Right cardiac atrium (tissue), 5 donors: ENCODE measurements around the gene RPUSD3. TPM values are rescaled to one million over a fixed set of nuclear protein-coding genes. Genes with fewer than 3 reads are reported as not detected.
"Not testable (repeated sequence)": the region's sequence is repeated elsewhere in the genome, so short reads cannot be mapped to it uniquely, and the experiment has no call there.

Experiments used
- ATAC-seq, 2 donors: fragments of 200-7000 bp; cut with Tn5 transposase; one replicate each; pipeline versions ENCODE4 v1.8.0 to v1.9.1; 2020; ENCODE audit warnings: moderate library complexity in 2 of 2, mild to moderate bottlenecking in 1 of 2
- DNase-seq, 3 donors: peaks; one replicate each; pipeline ENCODE4 v3.0.0-alpha.2; 2020
- H3K27ac ChIP-seq: one replicate; pipeline ENCODE4 v1.5.1; 2013; ENCODE audit warnings: mild to moderate bottlenecking, low read length, control low read depth, moderate library complexity
- H3K27me3 ChIP-seq: one replicate; pipeline ENCODE4 v1.6.1; 2013; ENCODE audit not compliant: control insufficient read depth, insufficient read depth
- H3K4me1 ChIP-seq: one replicate; pipeline ENCODE4 v1.6.1; 2013; ENCODE audit warnings: low read length; ENCODE audit not compliant: control insufficient read depth, insufficient read depth
- H3K4me3 ChIP-seq: one replicate; pipeline ENCODE4 v1.5.1; 2013; ENCODE audit warnings: low read length, control low read depth
- H3K9me3 ChIP-seq: one replicate; pipeline ENCODE4 v1.6.1; 2013; ENCODE audit warnings: low read length; ENCODE audit not compliant: control insufficient read depth
- WGBS: extraction: QIAGEN DNeasy Blood & Tissue Kit; methylation state at CpG from one replicate; pipeline ENCODE4 v1.1.7; 2013; 5-methylcytosine and 5-hydroxymethylcytosine counted together
- intact Hi-C, 4 donors: fragments of 100-400 bp; cut with DNase I; formaldehyde crosslinking; loops; one replicate each; pipeline versions ENCODE4 v1.11.0 to v1.14.0; 2022 to 2023
- polyA plus RNA-seq: library from polyadenylated mRNA; stranded (reverse); fragments of 200-250 nt; gene quantifications from one replicate; pipeline ENCODE4 v1.2.3, GENCODE V29; 2013
- total RNA-seq, 4 donors: library from RNA; stranded (reverse); fragmentation: NEBNext Ultra II Directional; extraction: Animal tissue kit (Norgen Biotek cat#: 25700); gene quantifications; one replicate each; pipeline ENCODE4 v1.2.1, GENCODE V29; 2021
- donor health status: healthy with polysubstance abuse.
- donor health status: DM: no; HTN: yes; CAD: no.
- donor health status: DM: no; HTN: no; CAD: no.
- donor health status: DM: no; HTN: yes; CAD: no; lungs with severe emphysema.
- donor health status: DM: yes; HTN: yes; CAD: no.

RPUSD3 gene
- total and polyA plus RNA-seq, 5 donors, result 31.2 to 43.3 (median 37.7) TPM

DNA sequence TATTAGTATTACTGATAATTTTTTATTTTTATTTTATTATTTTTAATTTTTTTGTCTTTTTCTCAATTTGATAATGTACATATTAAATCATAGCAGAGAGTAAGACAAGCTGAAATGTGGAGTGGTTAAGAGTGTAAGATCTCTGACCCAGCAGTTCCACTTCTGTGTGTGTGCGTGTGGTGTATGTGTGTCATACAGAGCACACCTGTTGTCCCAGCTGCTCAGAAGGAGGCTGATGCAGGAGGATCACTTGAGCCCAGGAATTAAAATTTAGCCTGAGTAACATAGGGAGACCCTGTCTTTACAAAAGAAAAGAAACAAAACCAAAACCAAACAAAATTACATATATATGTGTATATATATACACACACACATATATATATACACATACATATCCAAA lies 37.6 kb upstream of the RPUSD3 start:
- no peaks in the 10 kb centered on the region for H3K4me1 ChIP-seq
- ATAC-seq (no peak), DNase-seq (no peak)
- H3K27ac ChIP-seq, result no peak overlapping the region
- WGBS, result 90% methylated on average over 1 of the region's 1 CpG
- H3K4me3 ChIP-seq, result no peak overlapping the region
- H3K9me3 ChIP-seq, result no peaks in the 10 kb centered on the region
- H3K27me3 ChIP-seq, result no peaks in the 10 kb centered on the region
- intact Hi-C loops, result no loop called here

DNA sequence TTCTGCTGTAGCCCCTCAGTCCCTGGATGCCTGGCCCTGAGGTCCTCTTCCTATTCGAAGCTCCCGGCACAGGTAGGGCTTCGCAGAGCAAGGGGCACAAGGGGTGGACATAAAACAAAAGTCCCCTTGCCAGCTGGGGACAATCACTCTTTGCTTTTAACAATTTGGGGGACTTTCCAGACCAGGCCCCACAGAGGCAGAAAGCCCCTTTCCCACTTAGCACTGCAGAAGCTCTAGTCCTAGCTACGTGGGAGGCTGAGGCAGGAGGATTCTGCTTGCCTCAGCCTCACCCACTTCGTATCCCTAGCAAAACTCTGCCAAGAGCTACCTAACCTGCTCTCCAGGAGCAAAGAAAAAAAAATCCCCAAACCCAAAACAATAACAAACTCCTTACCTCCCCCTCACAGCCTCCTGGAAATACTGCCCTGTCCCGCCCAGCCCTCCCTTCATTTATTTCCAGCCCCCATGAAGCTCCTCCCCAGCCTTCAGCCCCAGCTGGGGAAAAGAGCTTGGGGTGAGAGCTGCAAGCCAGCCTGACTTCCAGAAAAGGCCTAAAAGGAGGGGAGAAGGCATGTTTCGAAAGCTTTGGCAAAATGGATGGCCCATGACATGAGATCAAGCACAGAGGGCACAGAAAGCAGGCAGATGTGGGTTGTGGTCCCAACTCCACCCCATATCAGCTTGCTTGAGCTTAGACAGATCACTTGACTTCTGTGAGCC lies 36.2 kb upstream of the RPUSD3 start, which contains the start of gene CIDEC:
Gene CIDEC (minus strand): TSS at position 424 of the 720 bp plus-strand sequence. CDS start 1,767 bp downstream, outside the sequence.
- DNase-seq, result no peak
- no peak for ATAC-seq
- no peak within 1 kb of the TSS for H3K4me3 ChIP-seq
- intact Hi-C loops, result no loop called here
- H3K27ac ChIP-seq, result no peak within 1 kb of the TSS
- H3K27me3 ChIP-seq, result no peaks in the 10 kb centered on the region
- 85% methylated on average over 7 of the region's 7 CpGs for WGBS
- no peaks in the 10 kb centered on the region for H3K9me3 ChIP-seq
- no peaks in the 10 kb centered on the region for H3K4me1 ChIP-seq

DNA sequence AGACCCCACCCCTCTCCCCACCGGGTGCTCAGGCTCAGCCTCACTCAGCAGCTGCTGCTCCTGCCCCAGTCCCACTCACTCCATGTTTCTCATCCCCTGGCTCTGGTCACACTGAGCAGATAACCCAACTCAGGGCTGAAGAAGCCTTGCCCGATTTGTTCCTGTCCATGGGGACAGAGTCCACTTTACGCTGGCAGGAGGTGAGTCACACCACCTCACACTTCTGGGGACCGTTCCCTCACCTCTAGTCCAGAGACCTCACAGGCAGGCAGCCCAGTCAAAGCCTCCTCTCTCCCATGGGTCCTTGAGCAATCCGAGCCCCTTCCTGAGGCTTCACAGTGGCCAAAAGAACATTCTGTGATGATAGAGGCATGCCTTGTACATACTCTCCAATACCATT lies 34.9 kb upstream of the RPUSD3 start:
- 69% methylated on average over 5 of the region's 5 CpGs for WGBS
- intact Hi-C loops, result no loop called here
- Histone ChIP-seq H3K27me3 (no peaks in the 10 kb centered on the region), H3K9me3 (no peaks in the 10 kb centered on the region), H3K27ac (no peak overlapping the region), H3K4me3 (no peak overlapping the region), H3K4me1 (no peaks in the 10 kb centered on the region)
- DNase-seq (no peak), ATAC-seq (no peak)

DNA sequence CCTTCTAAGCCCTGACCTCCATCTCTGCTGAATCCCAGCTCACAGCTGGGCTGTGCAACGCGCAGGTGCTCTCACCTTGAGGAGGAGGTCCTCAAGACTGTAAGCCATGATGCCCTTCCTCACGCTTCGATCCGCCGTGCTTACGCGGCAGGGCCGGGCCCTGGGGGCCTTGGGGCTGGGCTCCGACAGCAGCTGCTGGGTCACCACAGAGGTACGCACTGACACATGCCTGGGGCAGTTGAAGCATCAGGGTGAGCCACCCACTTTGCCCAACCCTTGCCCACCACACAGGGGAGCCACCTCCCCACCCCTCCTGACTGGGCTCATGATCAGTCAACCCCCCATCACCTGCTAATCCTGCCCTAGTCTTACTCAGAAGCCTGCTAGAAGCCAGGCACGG lies 33.2 kb upstream of the RPUSD3 start:
- peak in 1 of 2 donors; percentile 11 for ATAC-seq
- DNase-seq, result no peak
- Histone ChIP-seq H3K27ac (no peak overlapping the region), H3K27me3 (no peaks in the 10 kb centered on the region), H3K4me1 (no peaks in the 10 kb centered on the region), H3K4me3 (no peak overlapping the region), H3K9me3 (no peaks in the 10 kb centered on the region)
- 86% methylated on average over 12 of the region's 12 CpGs for WGBS
- intact Hi-C loops, result no loop called here

DNA sequence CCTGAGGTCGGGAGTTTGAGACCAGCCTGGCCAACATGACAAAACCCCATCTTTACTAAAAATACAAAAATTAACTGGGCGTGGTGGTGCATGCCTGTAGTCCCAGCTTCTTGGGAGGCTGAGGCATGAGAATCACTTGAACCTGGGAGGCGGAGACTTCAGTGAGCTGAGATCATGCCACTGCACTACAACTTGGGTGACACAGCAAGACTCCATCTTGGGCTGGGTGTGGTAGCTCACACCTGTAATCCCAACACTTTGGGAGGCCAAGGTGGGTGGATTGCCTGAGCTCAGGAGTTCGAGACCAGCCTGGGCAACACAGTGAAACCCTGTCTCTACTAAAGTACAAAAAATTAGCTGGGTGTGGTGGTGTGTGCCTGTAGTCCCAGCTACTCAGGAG lies 32.4 kb upstream of the RPUSD3 start:
- H3K27ac ChIP-seq, H3K27me3 ChIP-seq, H3K4me1 ChIP-seq, H3K4me3 ChIP-seq, ATAC-seq, H3K9me3 ChIP-seq, intact Hi-C loops, DNase-seq: not testable (repeated sequence)
- 88% methylated on average over 4 of the region's 4 CpGs for WGBS

- Histone ChIP-seq H3K9me3 (no peaks in the 10 kb centered on the region), H3K4me1 (no peaks in the 10 kb centered on the region), H3K27me3 (no peaks in the 10 kb centered on the region), H3K4me3 (no peak overlapping the region), H3K27ac (no peak overlapping the region)
- ATAC-seq, result no peak
- intact Hi-C loops, result no loop called here
- DNase-seq, result no peak
These were observed 31.6 kb upstream of the RPUSD3 start for GRCh38 chr3:9875448-9875847.

- H3K4me1 ChIP-seq, intact Hi-C loops, H3K4me3 ChIP-seq, H3K27me3 ChIP-seq, H3K27ac ChIP-seq, DNase-seq, H3K9me3 ChIP-seq, ATAC-seq: not testable (repeated sequence)
- WGBS, result 98% methylated on average over 5 of the region's 5 CpGs
These were observed 28.3 kb upstream of the RPUSD3 start for GRCh38 chr3:9872067-9872466.

DNA sequence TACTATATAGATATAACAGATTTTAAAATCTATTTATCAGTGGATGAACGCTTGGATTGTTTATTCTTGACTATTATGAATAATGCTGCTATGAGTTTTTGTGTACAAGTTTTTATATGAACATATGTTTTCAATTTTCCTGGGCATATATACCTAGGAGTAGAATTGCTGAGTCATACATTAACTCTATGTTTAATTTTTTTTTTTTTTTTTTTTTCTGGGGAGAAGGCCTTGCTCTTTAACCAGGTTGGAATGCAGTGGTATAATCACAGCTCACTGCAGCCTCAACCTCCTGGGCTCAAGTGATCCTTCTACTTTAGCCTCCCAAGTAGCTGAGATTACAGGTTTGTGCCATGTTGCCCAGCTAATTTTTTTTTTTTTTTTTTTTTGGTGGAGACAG lies 27.2 kb upstream of the RPUSD3 start:
- H3K27me3 ChIP-seq, result no peaks in the 10 kb centered on the region
- H3K9me3 ChIP-seq, result no peaks in the 10 kb centered on the region
- H3K4me3 ChIP-seq, result no peak overlapping the region
- no peaks in the 10 kb centered on the region for H3K4me1 ChIP-seq
- 48% methylated on average over 1 of the region's 1 CpG for WGBS
- H3K27ac ChIP-seq, result no peak overlapping the region
- no peak for ATAC-seq
- intact Hi-C loops, result no loop called here
- no peak for DNase-seq

- intact Hi-C loops, result no loop called here
- Histone ChIP-seq H3K27ac (no peak overlapping the region), H3K4me1 (no peaks in the 10 kb centered on the region), H3K4me3 (no peak overlapping the region), H3K27me3 (no peaks in the 10 kb centered on the region), H3K9me3 (no peaks in the 10 kb centered on the region)
- 74% methylated on average over 5 of the region's 5 CpGs for WGBS
- DNase-seq (no peak), ATAC-seq (no peak)
These were observed 26.1 kb upstream of the RPUSD3 start for GRCh38 chr3:9869955-9870354.

GRCh38 chr3:9867106-9867505 lies 23.3 kb upstream of the RPUSD3 start:
- 89% methylated on average over 12 of the region's 12 CpGs for WGBS
- ATAC-seq (no peak), DNase-seq (no peak)
- intact Hi-C loops, result no loop called here
- no peaks in the 10 kb centered on the region for H3K9me3 ChIP-seq
- H3K27ac ChIP-seq, result no peak overlapping the region
- no peak overlapping the region for H3K4me3 ChIP-seq
- H3K4me1 ChIP-seq, result no peaks in the 10 kb centered on the region
- H3K27me3 ChIP-seq, result no peaks in the 10 kb centered on the region

GRCh38 chr3:9866639-9867038 lies 22.8 kb upstream of the RPUSD3 start:
- H3K27me3 ChIP-seq, result no peaks in the 10 kb centered on the region
- H3K27ac ChIP-seq, result no peak overlapping the region
- H3K4me3 ChIP-seq, result no peak overlapping the region
- WGBS, result 88% methylated on average over 8 of the region's 8 CpGs
- no peak for ATAC-seq
- intact Hi-C loops, result no loop called here
- DNase-seq, result peak in 1 of 3 donors; percentile 54
- no peaks in the 10 kb centered on the region for H3K4me1 ChIP-seq
- no peaks in the 10 kb centered on the region for H3K9me3 ChIP-seq
